Keratinocyte (primary cell): Measurements from ENCODE around the gene TCTN2. TPM values are rescaled to one million over a fixed set of nuclear protein-coding genes. Genes with fewer than 3 reads are reported as not detected.
A peak's percentile ranks its signal among the peaks of the same experiment; 100 is the strongest.

Source experiments
- DNase-seq: peaks from one replicate; pipeline ENCODE4 v3.0.0-alpha.2; 2011; ENCODE audit warnings: low read depth, missing footprints, low spot score
- FAIRE-seq: peaks from 2 replicates; lab custom pipeline; 2011; peaks lifted over from hg19 to GRCh38; lab: Jason Lieb, UNC
- H2AFZ ChIP-seq: 2 replicates; pipeline ENCODE4 v1.6.0; 2012; ENCODE audit warnings: low read length, control low read depth, inconsistent platforms; ENCODE audit not compliant: control insufficient read depth
- H3K27ac ChIP-seq: 2 replicates; pipeline ENCODE4 v1.5.1; 2011; ENCODE audit warnings: low read length; ENCODE audit not compliant: control insufficient read depth, insufficient read depth
- H3K27me3 ChIP-seq: 3 replicates; pipeline ENCODE4 v1.6.0; 2011; ENCODE audit warnings: low read length; ENCODE audit not compliant: control insufficient read depth, insufficient read depth; ENCODE audit errors: extremely low read depth
- H3K36me3 ChIP-seq, 2 experiments: 2 replicates in 1 of 2; 3 replicates in 1 of 2; pipeline ENCODE4 v1.5.1; 2011; ENCODE audit warnings: low read length in 2 of 2, mild to moderate bottlenecking in 1 of 2; ENCODE audit not compliant: control insufficient read depth in 2 of 2, insufficient read depth in 2 of 2; ENCODE audit errors: extremely low read depth in 1 of 2
- H3K4me1 ChIP-seq: 3 replicates; pipeline ENCODE4 v1.5.1; 2011; ENCODE audit warnings: low read length; ENCODE audit not compliant: control insufficient read depth, insufficient read depth; ENCODE audit errors: extremely low read depth
- H3K4me2 ChIP-seq: 3 replicates; pipeline ENCODE4 v1.6.0; 2011; ENCODE audit warnings: low read depth, low read length; ENCODE audit not compliant: control insufficient read depth, insufficient read depth; ENCODE audit errors: extremely low read depth
- H3K4me3 ChIP-seq, 3 experiments: fragments of 200-600 bp in 1 of 3; sonication (generic) in 1 of 3; 2 replicates in 2 of 3; 3 replicates in 1 of 3; pipeline ENCODE4 v1.5.1; 2011 to 2016; ENCODE audit warnings: low read length in 3 of 3, mild to moderate bottlenecking in 3 of 3, control low read depth in 2 of 3, inconsistent platforms in 1 of 3, low read depth in 1 of 3, mixed read lengths in 1 of 3, mixed run types in 1 of 3, moderate library complexity in 1 of 3; ENCODE audit not compliant: control insufficient read depth in 2 of 3, insufficient read depth in 2 of 3; ENCODE audit errors: extremely low read depth in 1 of 3
- H3K79me2 ChIP-seq: 2 replicates; pipeline ENCODE4 v1.6.0; 2012; ENCODE audit warnings: low read length; ENCODE audit not compliant: control insufficient read depth, insufficient read depth
- H3K9ac ChIP-seq: 3 replicates; pipeline ENCODE4 v1.6.0; 2011; ENCODE audit warnings: low read length; ENCODE audit not compliant: control insufficient read depth, insufficient read depth; ENCODE audit errors: extremely low read depth
- H3K9me1 ChIP-seq: 3 replicates; pipeline ENCODE4 v1.6.0; 2011; ENCODE audit warnings: low read length; ENCODE audit not compliant: control insufficient read depth, insufficient read depth; ENCODE audit errors: extremely low read depth
- H3K9me3 ChIP-seq: 2 replicates; pipeline ENCODE4 v1.5.1; 2012; ENCODE audit warnings: low read depth, low read length; ENCODE audit not compliant: control insufficient read depth
- H4K20me1 ChIP-seq: 3 replicates; pipeline ENCODE4 v1.6.0; 2011; ENCODE audit warnings: low read length; ENCODE audit not compliant: control insufficient read depth, insufficient read depth; ENCODE audit errors: extremely low read depth
- EZH2 ChIP-seq: IDR thresholded peaks from one replicate; pipeline ENCODE4 v1.6.1; 2012; ENCODE audit warnings: inconsistent platforms, mild to moderate bottlenecking, low read length, moderate library complexity
- dilution Hi-C: fragments of 300-500 bp; cut with MboI; formaldehyde crosslinking; loops from one replicate; pipeline ENCODE4 v1.7.0; 2020; ENCODE audit warnings: low sequenced_read_pairs; ENCODE audit not compliant: extremely low pct_ligation_motif_present
- polyA plus RNA-seq, 5 experiments: library from polyadenylated mRNA; depleted of rRNA in 3 of 5; stranded (reverse) in 3 of 5; stranded (forward) in 1 of 5; unstranded in 1 of 5; fragments of >200 nt; gene quantifications; 1 replicate in 1 of 5; 2 replicates in 3 of 5; 3 replicates in 1 of 5; pipeline versions ENCODE4 v1.2.1 to v1.2.3, GENCODE V29; 2011 to 2012; ENCODE audit warnings: missing spikeins in 2 of 5, low read depth in 1 of 5, low replicate concordance in 1 of 5
- TF ChIP-seq, protein P1 (sequence below), 3 experiments: IDR thresholded peaks in 1 of 3; conservative IDR thresholded peaks in 1 of 3; optimal IDR thresholded peaks in 1 of 3; 2 replicates in 2 of 3; 3 replicates in 1 of 3; pipeline versions ENCODE3 to v1.5.1; 2011; ENCODE audit warnings: low read length in 3 of 3, mild to moderate bottlenecking in 3 of 3, moderate library complexity in 2 of 3, control low read depth in 1 of 3, inconsistent platforms in 1 of 3; ENCODE audit not compliant: insufficient read depth in 2 of 3; ENCODE audit errors: extremely low read depth in 1 of 3

The TCTN2 gene
- polyA plus RNA-seq, 1 donor (not counting 4 experiments of a cell fraction or from before 2014, with no cell fraction given), result 3.2 TPM

DNA sequence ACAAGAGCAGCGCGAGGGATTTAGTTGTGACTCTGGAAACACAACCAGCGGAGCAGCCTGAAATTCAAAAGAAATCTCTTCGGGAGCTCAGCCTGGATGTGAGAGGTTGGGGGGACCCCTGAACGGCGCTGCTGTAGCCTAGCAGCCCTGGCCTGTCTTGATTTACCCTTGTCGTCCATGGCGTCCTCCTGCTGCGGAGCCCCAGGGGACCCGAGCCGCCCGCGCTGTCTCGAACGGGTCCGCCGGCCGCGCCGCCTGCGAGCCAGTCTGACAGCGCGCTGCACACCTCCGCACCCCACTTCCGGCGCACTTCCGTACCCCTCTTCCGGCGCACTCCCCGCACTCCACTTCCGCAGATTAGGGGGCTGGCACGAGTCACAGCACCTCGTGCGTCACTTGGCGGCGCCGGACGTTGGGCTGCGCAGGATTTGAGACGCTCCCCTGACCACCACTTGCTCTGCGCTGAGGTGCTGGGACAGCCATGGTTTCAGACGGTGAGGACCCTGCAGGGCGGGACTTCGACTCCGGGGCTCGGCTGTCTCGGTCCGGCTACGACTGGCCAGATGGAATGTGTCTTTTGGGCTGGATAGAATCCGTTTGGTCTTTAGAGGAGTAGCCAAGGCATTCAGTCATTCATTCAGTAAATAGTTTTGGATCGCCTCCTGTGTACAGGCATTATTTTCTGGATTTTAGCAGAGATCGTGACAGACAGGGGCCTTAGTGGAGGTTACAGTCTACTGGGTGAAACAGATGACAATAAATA, 37.4 kb upstream of the TCTN2 start, which contains the start of the genes EIF2B1 and GTF2H3:
EIF2B1 (minus strand) TSS at position 308 of the 763 bp plus-strand sequence; CDS start at position 179, 129 bp downstream.
GTF2H3 (plus strand) TSS at position 451 of the 763 bp plus-strand sequence; CDS start at position 482, 31 bp downstream.
- DNase-seq (peak; percentile 66), FAIRE-seq (no peak)
- H3K9me1 ChIP-seq, result no peaks in the 10 kb centered on the region
- H3K27ac ChIP-seq, result peak within 1 kb of the TSS; percentile 98
- no peaks in the 10 kb centered on the region for H3K27me3 ChIP-seq
- H3K4me3 ChIP-seq, result peak within 1 kb of the TSS; percentile 84 to 100 (median 100)
- H2AFZ ChIP-seq, result peak within 1 kb of the TSS; percentile 90
- H3K4me2 ChIP-seq, result peak within 1 kb of the TSS; percentile 95
- no peaks in the 10 kb centered on the region for H3K9me3 ChIP-seq
- peak within 1 kb of the TSS; percentile 99 for H3K9ac ChIP-seq
- no peaks in the 10 kb centered on the region for H4K20me1 ChIP-seq
- dilution Hi-C loops, result no loop called here
- H3K36me3 ChIP-seq, result peaks cover 14 to 17% of the 10 kb centered on the region in 2 experiments
- H3K79me2 ChIP-seq, result peaks cover 46% of the 10 kb centered on the region
- TF ChIP-seq EZH2, result no peak
- TF ChIP-seq, protein P1, sequence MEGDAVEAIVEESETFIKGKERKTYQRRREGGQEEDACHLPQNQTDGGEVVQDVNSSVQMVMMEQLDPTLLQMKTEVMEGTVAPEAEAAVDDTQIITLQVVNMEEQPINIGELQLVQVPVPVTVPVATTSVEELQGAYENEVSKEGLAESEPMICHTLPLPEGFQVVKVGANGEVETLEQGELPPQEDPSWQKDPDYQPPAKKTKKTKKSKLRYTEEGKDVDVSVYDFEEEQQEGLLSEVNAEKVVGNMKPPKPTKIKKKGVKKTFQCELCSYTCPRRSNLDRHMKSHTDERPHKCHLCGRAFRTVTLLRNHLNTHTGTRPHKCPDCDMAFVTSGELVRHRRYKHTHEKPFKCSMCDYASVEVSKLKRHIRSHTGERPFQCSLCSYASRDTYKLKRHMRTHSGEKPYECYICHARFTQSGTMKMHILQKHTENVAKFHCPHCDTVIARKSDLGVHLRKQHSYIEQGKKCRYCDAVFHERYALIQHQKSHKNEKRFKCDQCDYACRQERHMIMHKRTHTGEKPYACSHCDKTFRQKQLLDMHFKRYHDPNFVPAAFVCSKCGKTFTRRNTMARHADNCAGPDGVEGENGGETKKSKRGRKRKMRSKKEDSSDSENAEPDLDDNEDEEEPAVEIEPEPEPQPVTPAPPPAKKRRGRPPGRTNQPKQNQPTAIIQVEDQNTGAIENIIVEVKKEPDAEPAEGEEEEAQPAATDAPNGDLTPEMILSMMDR (optimal IDR thresholded peaks at IDR 0.05 in 1 of 3, IDR thresholded peaks at IDR 0.05 in 1 of 3, conservative IDR thresholded peaks at IDR 0.05 in 1 of 3; ENCODE audit: extremely low read depth in 1 of 3, insufficient read depth in 2 of 3, low read length in 3 of 3), result no peak
- H3K4me1 ChIP-seq, result peaks cover 9% of the 10 kb centered on the region

DNA sequence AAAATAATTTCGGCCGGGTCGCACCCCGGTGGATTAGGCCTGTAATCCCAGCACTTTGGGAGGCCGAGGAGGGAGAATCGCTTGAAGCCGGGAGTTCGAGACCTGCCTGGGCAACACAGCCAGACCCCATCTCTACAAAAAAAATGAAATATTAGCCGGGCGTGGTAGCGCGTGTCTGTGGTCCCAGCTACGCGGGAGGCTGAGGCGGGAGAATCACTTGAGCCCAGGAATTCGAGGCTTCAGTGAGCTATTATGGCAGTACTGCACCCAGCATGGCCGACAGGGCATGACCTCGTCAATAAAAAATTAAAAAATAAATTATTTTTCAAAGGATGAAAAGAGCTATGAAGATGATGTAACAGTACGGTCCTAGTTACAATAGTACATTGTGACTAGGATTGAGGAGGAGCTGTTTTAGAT, 36.8 kb upstream of the TCTN2 start:
- Histone ChIP-seq H3K79me2 (peaks cover 47% of the 10 kb centered on the region), H2AFZ (peak overlapping the region; percentile 90), H3K9me1 (no peaks in the 10 kb centered on the region), H4K20me1 (no peaks in the 10 kb centered on the region), H3K9me3 (no peaks in the 10 kb centered on the region), H3K9ac (peak overlapping the region; percentile 99), H3K27ac (peak overlapping the region; percentile 98), H3K4me3 (peak overlapping the region; percentile 84 to 100 (median 100)), H3K4me1 (peaks cover 9% of the 10 kb centered on the region), H3K27me3 (no peaks in the 10 kb centered on the region), H3K36me3 (peaks cover 10 to 12% of the 10 kb centered on the region in 2 experiments), H3K4me2 (peak overlapping the region; percentile 95)
- dilution Hi-C loops, result no loop called here
- FAIRE-seq (no peak), DNase-seq (no peak)
- TF ChIP-seq EZH2, result no peak
- TF ChIP-seq, protein P1 (optimal IDR thresholded peaks at IDR 0.05 in 1 of 3, IDR thresholded peaks at IDR 0.05 in 1 of 3, conservative IDR thresholded peaks at IDR 0.05 in 1 of 3; ENCODE audit: extremely low read depth in 1 of 3, insufficient read depth in 2 of 3, low read length in 3 of 3), result no peak
